ENCODE data around the gene ATP6AP1.
"Not testable (repeated sequence)": the region's sequence is repeated elsewhere in the genome, so short reads cannot be mapped to it uniquely, and the experiment has no call there.

The ATP6AP1 gene

DNA sequence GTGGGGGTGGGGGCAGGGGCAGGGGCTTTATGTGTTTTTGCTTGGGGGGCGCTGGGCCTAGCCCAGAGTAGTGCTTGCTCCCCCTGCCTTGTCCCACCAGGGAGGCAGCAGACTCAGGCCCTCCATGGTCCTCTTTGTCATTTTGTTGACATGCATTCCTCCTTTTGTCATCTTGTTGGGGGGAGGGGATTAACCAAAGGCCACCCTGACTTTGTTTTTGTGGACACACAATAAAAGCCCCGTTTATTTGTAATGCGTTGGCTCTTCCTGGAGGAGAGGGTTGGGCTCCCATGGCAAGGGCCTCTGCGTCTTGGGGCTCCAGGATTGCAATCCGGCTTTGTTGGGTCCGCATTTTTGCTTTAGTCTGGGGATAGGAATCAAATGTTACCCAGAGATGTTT, 47.2 kb upstream of the ATP6AP1 start:
- H3K27me3 ChIP-seq = no peaks in the 10 kb centered on the region
- DNase-seq = no peak
- H3K4me1 ChIP-seq = no peaks in the 10 kb centered on the region
- no peak overlapping the region for H3K4me3 ChIP-seq (ENCODE audit: low read depth, low read length)
- TF ChIP-seq, protein P1, sequence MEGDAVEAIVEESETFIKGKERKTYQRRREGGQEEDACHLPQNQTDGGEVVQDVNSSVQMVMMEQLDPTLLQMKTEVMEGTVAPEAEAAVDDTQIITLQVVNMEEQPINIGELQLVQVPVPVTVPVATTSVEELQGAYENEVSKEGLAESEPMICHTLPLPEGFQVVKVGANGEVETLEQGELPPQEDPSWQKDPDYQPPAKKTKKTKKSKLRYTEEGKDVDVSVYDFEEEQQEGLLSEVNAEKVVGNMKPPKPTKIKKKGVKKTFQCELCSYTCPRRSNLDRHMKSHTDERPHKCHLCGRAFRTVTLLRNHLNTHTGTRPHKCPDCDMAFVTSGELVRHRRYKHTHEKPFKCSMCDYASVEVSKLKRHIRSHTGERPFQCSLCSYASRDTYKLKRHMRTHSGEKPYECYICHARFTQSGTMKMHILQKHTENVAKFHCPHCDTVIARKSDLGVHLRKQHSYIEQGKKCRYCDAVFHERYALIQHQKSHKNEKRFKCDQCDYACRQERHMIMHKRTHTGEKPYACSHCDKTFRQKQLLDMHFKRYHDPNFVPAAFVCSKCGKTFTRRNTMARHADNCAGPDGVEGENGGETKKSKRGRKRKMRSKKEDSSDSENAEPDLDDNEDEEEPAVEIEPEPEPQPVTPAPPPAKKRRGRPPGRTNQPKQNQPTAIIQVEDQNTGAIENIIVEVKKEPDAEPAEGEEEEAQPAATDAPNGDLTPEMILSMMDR (IDR thresholded peaks at IDR 0.05; ENCODE audit: low read depth, low read length) = no peak
- peaks cover 3% of the 10 kb centered on the region; the same call in 1 of the 2 replicates for H3K36me3 ChIP-seq
- H3K9me3 ChIP-seq = no peaks in the 10 kb centered on the region

GRCh38 chrX:154382483-154383069, 45.9 kb upstream of the ATP6AP1 start:
- no peak for DNase-seq
- Histone ChIP-seq H3K36me3 (peaks cover 3% of the 10 kb centered on the region; the same call in 1 of the 2 replicates), H3K27me3 (no peaks in the 10 kb centered on the region), H3K4me3 (ENCODE audit: low read depth, low read length) (no peak overlapping the region), H3K4me1 (no peaks in the 10 kb centered on the region), H3K9me3 (no peaks in the 10 kb centered on the region)
- TF ChIP-seq, protein P1 (IDR thresholded peaks at IDR 0.05; ENCODE audit: low read depth, low read length) = no peak

GRCh38 chrX:154383359-154384283, 44.9 kb upstream of the ATP6AP1 start:
- Histone ChIP-seq H3K27me3 (no peaks in the 10 kb centered on the region), H3K9me3 (no peaks in the 10 kb centered on the region), H3K4me3 (ENCODE audit: low read depth, low read length) (no peak overlapping the region), H3K36me3 (peaks cover 3% of the 10 kb centered on the region; the same call in 1 of the 2 replicates), H3K4me1 (no peaks in the 10 kb centered on the region)
- TF ChIP-seq, protein P1 (IDR thresholded peaks at IDR 0.05; ENCODE audit: low read depth, low read length) = no peak
- DNase-seq = no peak

DNA sequence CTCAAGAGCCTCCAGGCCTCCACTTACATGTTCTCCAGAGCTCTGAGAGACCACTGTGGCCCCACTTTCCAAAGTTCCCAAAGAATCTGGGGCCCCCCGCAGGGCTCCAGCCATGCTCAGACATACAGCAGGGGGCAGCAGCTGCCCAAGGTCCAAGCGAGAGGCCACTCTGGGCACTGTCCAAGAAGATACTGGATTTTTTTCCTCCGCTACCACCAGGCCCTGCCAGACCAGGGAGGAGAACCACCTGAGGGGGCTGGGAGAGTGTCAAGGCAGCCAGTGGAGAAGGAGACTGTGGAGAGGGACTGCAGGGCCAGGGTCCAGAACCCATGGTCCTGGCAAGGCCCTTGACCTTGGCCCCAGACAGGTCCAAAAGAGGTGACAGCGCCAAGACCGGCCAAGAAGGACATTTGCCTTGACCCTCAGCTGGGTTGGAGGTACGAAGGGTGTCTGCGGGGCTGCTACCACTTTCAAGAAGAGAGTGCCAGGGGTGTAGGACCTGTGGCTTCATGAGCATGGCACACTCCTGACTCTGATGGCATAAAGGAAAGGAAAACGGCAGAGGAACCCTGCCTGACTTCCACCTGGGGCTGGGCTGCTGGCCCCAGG, 44.1 kb upstream of the ATP6AP1 start:
- Histone ChIP-seq H3K36me3 (peaks cover 3% of the 10 kb centered on the region; the same call in 1 of the 2 replicates), H3K4me3 (ENCODE audit: low read depth, low read length) (no peak overlapping the region), H3K4me1 (no peaks in the 10 kb centered on the region), H3K9me3 (no peaks in the 10 kb centered on the region), H3K27me3 (no peaks in the 10 kb centered on the region)
- DNase-seq = no peak
- TF ChIP-seq, protein P1 (IDR thresholded peaks at IDR 0.05; ENCODE audit: low read depth, low read length) = peak; percentile 20; the same call in 1 of the 2 replicates

DNA sequence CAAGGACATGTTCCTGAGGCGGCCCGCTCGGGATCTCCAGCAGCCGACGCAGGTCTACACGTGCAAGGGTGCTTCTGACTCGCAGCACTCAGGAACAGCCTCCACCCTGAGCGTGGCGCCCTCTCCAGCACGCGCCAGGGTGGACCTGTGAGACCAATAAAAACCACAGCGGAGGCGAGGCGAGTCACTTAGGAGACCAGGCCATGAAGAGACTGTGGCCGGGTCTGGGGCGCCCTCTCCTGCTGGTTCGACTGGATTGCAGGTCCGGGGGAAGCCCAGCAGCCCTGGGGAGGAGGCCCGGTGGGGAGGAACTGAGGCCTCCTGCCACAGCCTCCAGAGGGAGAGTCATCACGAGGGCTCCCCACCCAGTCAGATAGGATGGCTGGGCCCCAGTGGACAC, 40.4 kb upstream of the ATP6AP1 start:
- H3K9me3 ChIP-seq; H3K27me3 ChIP-seq; DNase-seq; H3K4me3 ChIP-seq (ENCODE audit: low read depth, low read length); H3K4me1 ChIP-seq; H3K36me3 ChIP-seq: not testable (repeated sequence)

GRCh38 chrX:154388649-154389048, 39.8 kb upstream of the ATP6AP1 start:
- not testable (repeated sequence) for H3K9me3 ChIP-seq

GRCh38 chrX:154389812-154390747, 38.4 kb upstream of the ATP6AP1 start:
- H3K36me3 ChIP-seq; H3K4me1 ChIP-seq; H3K27me3 ChIP-seq; DNase-seq; H3K4me3 ChIP-seq (ENCODE audit: low read depth, low read length); H3K9me3 ChIP-seq: not testable (repeated sequence)

More at GRCh38 chrX:154388649-154389048, 39.8 kb upstream of the ATP6AP1 start:
- not testable (repeated sequence) for H3K36me3 ChIP-seq; DNase-seq; H3K27me3 ChIP-seq; H3K4me1 ChIP-seq; H3K4me3 ChIP-seq (ENCODE audit: low read depth, low read length)

GRCh38 chrX:154396363-154396762, 32.1 kb upstream of the ATP6AP1 start:
- H3K4me1 ChIP-seq; H3K27me3 ChIP-seq; H3K9me3 ChIP-seq; H3K4me3 ChIP-seq (ENCODE audit: low read depth, low read length); DNase-seq: not testable (repeated sequence)
- H3K36me3 ChIP-seq = peaks cover 31% of the 10 kb centered on the region

All from BE2C (cell line).